ENCODE measurements around the gene NCK2.

Gene NCK2

GRCh38 chr2:105781274-105781978 lies 36.7 kb downstream of the NCK2 start:
- ATAC-seq (ENCODE audit: low read depth): no peak
- TF ChIP-seq CTCF (IDR thresholded peaks at IDR 0.05; ENCODE audit: poor library complexity, severe bottlenecking): no peak
- Histone ChIP-seq H3K36me3 (ENCODE audit: low read depth) (no peaks in the 10 kb centered on the region; the same call in 1 of the 2 replicates), H3K4me1 (ENCODE audit: insufficient read depth, poor library complexity, severe bottlenecking) (no peaks in the 10 kb centered on the region), H3K27me3 (ENCODE audit: insufficient read depth, poor library complexity, severe bottlenecking) (no peaks in the 10 kb centered on the region), H3K9me3 (ENCODE audit: severe bottlenecking) (no peaks in the 10 kb centered on the region), H3K27ac (ENCODE audit: poor library complexity, severe bottlenecking) (no peak overlapping the region), H3K4me3 (ENCODE audit: severe bottlenecking) (no peak overlapping the region)
- DNase-seq (ENCODE audit: low spot score): no peak

- no peak for ATAC-seq (ENCODE audit: low read depth)
- Histone ChIP-seq H3K4me1 (ENCODE audit: insufficient read depth, poor library complexity, severe bottlenecking) (no peaks in the 10 kb centered on the region), H3K9me3 (ENCODE audit: severe bottlenecking) (no peaks in the 10 kb centered on the region), H3K27me3 (ENCODE audit: insufficient read depth, poor library complexity, severe bottlenecking) (no peaks in the 10 kb centered on the region), H3K36me3 (ENCODE audit: low read depth) (no peaks in the 10 kb centered on the region; the same call in 1 of the 2 replicates), H3K4me3 (ENCODE audit: severe bottlenecking) (no peak overlapping the region), H3K27ac (ENCODE audit: poor library complexity, severe bottlenecking) (no peak overlapping the region)
- no peak for DNase-seq (ENCODE audit: low spot score)
- no peak for TF ChIP-seq CTCF (IDR thresholded peaks at IDR 0.05; ENCODE audit: poor library complexity, severe bottlenecking)
These were observed 37.4 kb downstream of the NCK2 start for GRCh38 chr2:105782123-105782522.

GRCh38 chr2:105782646-105783045 lies 37.9 kb downstream of the NCK2 start:
- Histone ChIP-seq H3K4me1 (ENCODE audit: insufficient read depth, poor library complexity, severe bottlenecking) (no peaks in the 10 kb centered on the region), H3K27ac (ENCODE audit: poor library complexity, severe bottlenecking) (no peak overlapping the region), H3K36me3 (ENCODE audit: low read depth) (no peaks in the 10 kb centered on the region; the same call in 1 of the 2 replicates), H3K27me3 (ENCODE audit: insufficient read depth, poor library complexity, severe bottlenecking) (no peaks in the 10 kb centered on the region), H3K9me3 (ENCODE audit: severe bottlenecking) (no peaks in the 10 kb centered on the region), H3K4me3 (ENCODE audit: severe bottlenecking) (no peak overlapping the region)
- DNase-seq (ENCODE audit: low spot score): no peak
- no peak for TF ChIP-seq CTCF (IDR thresholded peaks at IDR 0.05; ENCODE audit: poor library complexity, severe bottlenecking)
- no peak for ATAC-seq (ENCODE audit: low read depth)

- H3K4me1 ChIP-seq (ENCODE audit: insufficient read depth, poor library complexity, severe bottlenecking): no peaks in the 10 kb centered on the region
- no peak for ATAC-seq (ENCODE audit: low read depth)
- no peaks in the 10 kb centered on the region for H3K27me3 ChIP-seq (ENCODE audit: insufficient read depth, poor library complexity, severe bottlenecking)
- no peaks in the 10 kb centered on the region; the same call in 1 of the 2 replicates for H3K36me3 ChIP-seq (ENCODE audit: low read depth)
- TF ChIP-seq CTCF (IDR thresholded peaks at IDR 0.05; ENCODE audit: poor library complexity, severe bottlenecking): no peak
- no peak overlapping the region for H3K27ac ChIP-seq (ENCODE audit: poor library complexity, severe bottlenecking)
- no peaks in the 10 kb centered on the region for H3K9me3 ChIP-seq (ENCODE audit: severe bottlenecking)
- no peak overlapping the region for H3K4me3 ChIP-seq (ENCODE audit: severe bottlenecking)
- no peak for DNase-seq (ENCODE audit: low spot score)
These were observed 38.5 kb downstream of the NCK2 start for GRCh38 chr2:105783151-105783738.

- Histone ChIP-seq H3K4me3 (ENCODE audit: severe bottlenecking) (no peak overlapping the region), H3K27ac (ENCODE audit: poor library complexity, severe bottlenecking) (no peak overlapping the region), H3K9me3 (ENCODE audit: severe bottlenecking) (no peaks in the 10 kb centered on the region), H3K4me1 (ENCODE audit: insufficient read depth, poor library complexity, severe bottlenecking) (no peaks in the 10 kb centered on the region), H3K36me3 (ENCODE audit: low read depth) (no peaks in the 10 kb centered on the region), H3K27me3 (ENCODE audit: insufficient read depth, poor library complexity, severe bottlenecking) (no peaks in the 10 kb centered on the region)
- DNase-seq (ENCODE audit: low spot score): no peak
- TF ChIP-seq CTCF (IDR thresholded peaks at IDR 0.05; ENCODE audit: poor library complexity, severe bottlenecking): no peak
- no peak for ATAC-seq (ENCODE audit: low read depth)
These were observed 39.3 kb downstream of the NCK2 start for GRCh38 chr2:105783972-105784371.
